RWPE2 (cell line): Measurements from ENCODE around the gene CNKSR2.
A peak's percentile ranks its signal among the peaks of the same experiment; 100 is the strongest.

ENCODE experiments used
- ATAC-seq: fragments of 200-7000 bp; cut with Tn5 transposase; 3 replicates; pipeline ENCODE4 v1.9.1; 2021; ENCODE audit warnings: low read depth
- DNase-seq: peaks from one replicate; pipeline ENCODE4 v3.0.0-alpha.2; 2020; ENCODE audit warnings: low spot score
- H3K27ac ChIP-seq: fragments of 450-650 bp; 2 replicates; pipeline ENCODE4 v1.5.1; 2017; ENCODE audit warnings: mild to moderate bottlenecking; ENCODE audit not compliant: poor library complexity, severe bottlenecking
- H3K27me3 ChIP-seq: fragments of 250-450 bp; sonication (Bioruptor Pico); 2 replicates; pipeline ENCODE4 v1.5.1; 2021; ENCODE audit warnings: mild to moderate bottlenecking, moderate library complexity; ENCODE audit not compliant: insufficient read depth, poor library complexity, severe bottlenecking
- H3K36me3 ChIP-seq: fragments of 250-450 bp; sonication (Bioruptor Pico); 2 replicates; pipeline ENCODE4 v1.5.1; 2020; ENCODE audit warnings: low read depth, mild to moderate bottlenecking, moderate library complexity
- H3K4me1 ChIP-seq: fragments of 250-450 bp; sonication (Bioruptor Pico); 2 replicates; pipeline ENCODE4 v1.5.1; 2021; ENCODE audit warnings: mild to moderate bottlenecking, moderate library complexity; ENCODE audit not compliant: insufficient read depth, poor library complexity, severe bottlenecking
- H3K4me3 ChIP-seq: fragments of 250-450 bp; sonication (Bioruptor Pico); 2 replicates; pipeline ENCODE4 v1.5.1; 2021; ENCODE audit warnings: mild to moderate bottlenecking, moderate library complexity; ENCODE audit not compliant: severe bottlenecking
- H3K9me3 ChIP-seq: fragments of 250-450 bp; sonication (Bioruptor Pico); 2 replicates; pipeline ENCODE4 v1.5.1; 2021; ENCODE audit warnings: mild to moderate bottlenecking, moderate library complexity; ENCODE audit not compliant: severe bottlenecking
- CTCF ChIP-seq: fragments of 450-650 bp; IDR thresholded peaks from one replicate; pipeline ENCODE4 v1.5.1; 2017; ENCODE audit warnings: mild to moderate bottlenecking, moderate library complexity; ENCODE audit not compliant: poor library complexity, severe bottlenecking

CNKSR2 gene

DNA sequence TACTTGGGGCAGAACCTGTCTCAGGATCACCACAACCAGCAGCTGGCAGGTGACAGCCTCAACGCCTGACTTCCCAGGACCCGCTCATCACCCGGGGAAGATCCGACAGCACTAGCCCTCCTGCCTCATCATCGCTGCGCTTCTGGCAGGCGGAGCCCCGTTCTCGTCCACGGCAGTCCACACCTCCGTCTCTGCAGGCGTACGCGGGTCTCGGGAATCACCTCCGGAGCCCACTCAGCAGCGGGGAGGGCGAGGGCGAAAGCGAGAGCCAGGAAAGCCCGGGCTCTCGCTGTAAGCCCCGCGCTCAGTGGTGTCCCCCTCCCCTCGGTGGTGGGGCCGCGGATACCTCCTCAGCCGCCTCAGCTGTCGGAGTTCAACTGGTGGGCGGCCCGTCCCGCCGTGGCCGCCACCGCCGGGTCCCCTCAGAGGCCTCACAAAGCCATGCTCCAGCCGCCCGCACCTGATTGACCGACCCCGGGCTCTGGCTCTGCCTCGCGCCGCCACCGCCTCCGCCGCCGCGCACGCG, 518 bp upstream of the CNKSR2 start:
- Histone ChIP-seq H3K27ac (no peak overlapping the region), H3K27me3 (peaks cover 28% of the 10 kb centered on the region), H3K4me1 (no peaks in the 10 kb centered on the region), H3K9me3 (no peaks in the 10 kb centered on the region), H3K4me3 (peak overlapping the region; percentile 24), H3K36me3 (no peaks in the 10 kb centered on the region)
- ATAC-seq (no peak), DNase-seq (no peak)
- no peak for TF ChIP-seq CTCF

DNA sequence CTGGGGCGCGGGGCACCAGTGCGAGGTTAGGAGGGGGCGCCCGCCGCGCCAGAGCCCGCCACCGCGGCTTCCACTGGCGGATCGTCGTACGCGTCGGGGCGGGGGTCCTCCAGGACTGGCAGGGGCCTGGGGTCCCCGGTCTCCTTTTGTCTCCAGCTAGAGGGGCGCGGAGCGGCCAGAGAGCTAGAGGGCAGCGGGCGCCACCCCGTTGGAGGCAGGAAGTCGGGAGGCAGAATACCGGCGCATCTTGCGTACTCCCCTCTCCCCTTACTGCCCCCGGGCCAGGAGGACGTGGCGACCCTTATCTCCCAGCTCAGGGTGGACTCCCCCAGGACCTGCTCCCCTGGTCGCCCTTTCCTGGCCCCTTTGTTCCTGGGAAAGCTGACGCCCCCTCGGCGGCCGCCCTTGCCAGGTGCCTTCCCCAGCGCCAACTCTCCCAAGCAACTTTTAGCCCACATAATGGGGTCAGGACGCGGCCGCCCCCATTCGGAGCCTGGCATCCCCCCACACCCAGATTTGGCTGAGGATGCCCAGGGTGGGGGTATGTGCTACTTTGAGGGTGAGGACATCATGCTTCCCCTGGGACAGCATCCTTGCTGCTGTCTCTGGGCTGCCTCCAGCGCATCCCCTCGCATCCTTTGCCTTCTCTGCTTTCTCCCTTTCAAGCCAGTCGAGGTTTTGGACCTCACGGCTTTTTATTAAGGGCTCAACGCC, 933 bp downstream of the CNKSR2 start:
- no peak overlapping the region for H3K27ac ChIP-seq

GRCh38 chrX:21375708-21376009, 1.4 kb downstream of the CNKSR2 start:
- Histone ChIP-seq H3K4me3 (no peak overlapping the region), H3K4me1 (no peaks in the 10 kb centered on the region), H3K27me3 (peaks cover 28% of the 10 kb centered on the region), H3K36me3 (no peaks in the 10 kb centered on the region), H3K27ac (no peak overlapping the region), H3K9me3 (no peaks in the 10 kb centered on the region)
- no peak for TF ChIP-seq CTCF
- ATAC-seq (no peak), DNase-seq (no peak)

More for the DNA sequence above, 933 bp downstream of the CNKSR2 start:
- Histone ChIP-seq H3K4me3 (peak overlapping the region; percentile 24), H3K4me1 (no peaks in the 10 kb centered on the region), H3K36me3 (no peaks in the 10 kb centered on the region), H3K9me3 (no peaks in the 10 kb centered on the region), H3K27me3 (peaks cover 28% of the 10 kb centered on the region)
- ATAC-seq (no peak), DNase-seq (no peak)
- no peak for TF ChIP-seq CTCF

DNA sequence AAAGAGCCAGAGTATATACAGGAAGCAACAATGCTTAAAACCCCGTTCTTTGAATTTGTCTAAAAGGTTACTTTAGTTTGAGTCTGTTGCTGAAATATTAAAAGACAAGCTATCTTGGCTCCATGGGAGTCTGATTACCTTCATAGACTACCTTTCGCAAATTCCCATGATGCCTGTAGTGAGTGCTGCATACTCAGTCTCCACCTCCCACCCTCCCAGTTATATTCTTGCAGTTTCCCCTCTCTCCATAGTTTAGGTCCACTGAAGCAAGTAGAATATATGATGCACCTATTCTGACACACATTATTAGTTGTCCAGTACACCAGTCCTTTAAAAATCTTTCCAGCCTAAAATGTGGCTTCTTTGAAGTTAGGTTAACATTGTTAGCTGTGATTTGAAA, 2.4 kb downstream of the CNKSR2 start:
- no peak for TF ChIP-seq CTCF
- peaks cover 28% of the 10 kb centered on the region for H3K27me3 ChIP-seq
- no peak overlapping the region for H3K4me3 ChIP-seq
- H3K4me1 ChIP-seq: no peaks in the 10 kb centered on the region
- H3K9me3 ChIP-seq: no peaks in the 10 kb centered on the region
- DNase-seq (no peak), ATAC-seq (no peak)
- no peak overlapping the region for H3K27ac ChIP-seq
- H3K36me3 ChIP-seq: no peaks in the 10 kb centered on the region

DNA sequence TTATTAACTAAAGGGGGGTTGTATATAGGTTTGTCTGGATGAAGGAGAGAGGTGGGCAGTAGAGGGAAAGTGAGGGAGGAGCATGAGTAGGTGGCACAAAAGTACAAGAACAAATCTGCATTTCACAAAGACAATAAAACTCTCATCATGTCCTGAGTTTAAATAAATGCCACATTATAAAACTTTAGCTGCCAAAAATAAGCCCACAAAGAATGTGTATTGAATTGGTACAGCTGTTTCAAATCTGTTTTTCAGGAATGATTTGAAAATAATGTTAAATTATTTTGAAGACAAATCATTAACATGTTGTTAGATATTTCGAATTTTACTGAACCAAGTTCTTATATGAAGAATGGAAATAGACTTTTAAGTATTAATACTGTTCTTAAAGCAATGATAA, 5.8 kb downstream of the CNKSR2 start:
- TF ChIP-seq CTCF: no peak
- Histone ChIP-seq H3K36me3 (no peaks in the 10 kb centered on the region), H3K4me3 (no peak overlapping the region), H3K4me1 (no peaks in the 10 kb centered on the region), H3K27ac (no peak overlapping the region), H3K9me3 (no peaks in the 10 kb centered on the region), H3K27me3 (peaks cover 15% of the 10 kb centered on the region)
- DNase-seq: no peak
- no peak for ATAC-seq
